CD4-positive, alpha-beta T cell treated with Interleukin-6 for 4 hours (primary cell): ENCODE data around the gene ZNF443.
"Not testable (repeated sequence)": the region's sequence is repeated elsewhere in the genome, so short reads cannot be mapped to it uniquely, and the experiment has no call there.

Source experiments
- DNase-seq: peaks from one replicate; pipeline ENCODE4 v3.0.0-alpha.2; 2020; ENCODE audit warnings: mixed read lengths

The ZNF443 gene

GRCh38 chr19:12411893-12412292 is 28.9 kb downstream of the ZNF443 start:
- DNase-seq = no peak

GRCh38 chr19:12400633-12401502 is 40.0 kb downstream of the ZNF443 start, which contains the start of gene ZNF799:
Gene ZNF799 (minus strand): TSS chr19:12401271. CDS start chr19:12401070, 201 bp downstream.
- peak; percentile 90 for DNase-seq

- peak; percentile 1 for DNase-seq
These were observed 40.8 kb downstream of the ZNF443 start for GRCh38 chr19:12399901-12400632.

GRCh38 chr19:12391148-12391547 is 49.7 kb downstream of the ZNF443 start:
- not testable (repeated sequence) for DNase-seq

GRCh38 chr19:12386365-12386764 is 54.5 kb downstream of the ZNF443 start:
- not testable (repeated sequence) for DNase-seq

GRCh38 chr19:12380444-12380737 is 60.4 kb downstream of the ZNF443 start:
- DNase-seq = no peak

GRCh38 chr19:12379732-12380443 is 60.9 kb downstream of the ZNF443 start:
- no peak for DNase-seq
